Measurements from ENCODE around the gene GABRR1.
A peak's percentile ranks its signal among the peaks of the same experiment; 100 is the strongest.

The GABRR1 gene

DNA sequence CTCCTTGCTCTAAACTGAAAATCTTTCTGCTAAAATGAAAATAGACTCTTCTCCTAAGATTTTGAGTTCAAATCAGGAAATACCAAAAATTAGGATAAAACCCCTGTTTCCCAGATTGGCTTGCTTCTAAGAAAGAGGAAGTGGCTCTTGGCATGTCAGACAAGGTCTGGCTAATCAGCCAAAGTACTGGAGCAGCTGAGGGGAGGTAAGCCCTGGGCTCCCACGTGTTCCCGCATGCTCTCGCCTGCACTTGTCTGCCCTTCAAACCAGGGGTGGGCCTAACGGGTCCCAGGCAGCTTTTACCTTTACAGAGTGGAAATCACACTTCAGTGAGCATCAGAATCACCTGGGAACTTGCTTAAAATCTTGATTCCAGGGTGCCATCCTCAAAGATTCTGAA lies 43.2 kb upstream of the GABRR1 start:
- Histone ChIP-seq H3K27ac (ENCODE audit: low read depth, low read length, poor library complexity, severe bottlenecking) (no peak overlapping the region), H3K9me3 (ENCODE audit: low read length) (no peaks in the 10 kb centered on the region), H3F3A (ENCODE audit: insufficient read depth, low read length) (no peaks in the 10 kb centered on the region), H3K27me3 (ENCODE audit: insufficient read depth, low read length) (no peaks in the 10 kb centered on the region), H3K4me3 (ENCODE audit: low read depth, low read length, poor library complexity, severe bottlenecking) (no peak overlapping the region), H2AFZ (ENCODE audit: low read length) (no peak overlapping the region), H4K20me1 (ENCODE audit: insufficient read depth, low read length) (no peaks in the 10 kb centered on the region), H3K79me2 (ENCODE audit: insufficient read depth, low read length) (no peaks in the 10 kb centered on the region), H3K4me2 (ENCODE audit: low read length) (peak overlapping the region; percentile 13; the same call in 1 of the 2 replicates), H3K36me3 (ENCODE audit: insufficient read depth, low read length) (no peaks in the 10 kb centered on the region), H3K9ac (ENCODE audit: low read length) (no peak overlapping the region), H3K4me1 (ENCODE audit: insufficient read depth, low read length, severe bottlenecking) (peaks cover 20% of the 10 kb centered on the region), H3K9me2 (ENCODE audit: low read depth, low read length) (no peaks in the 10 kb centered on the region)
- TF ChIP-seq, protein P1, sequence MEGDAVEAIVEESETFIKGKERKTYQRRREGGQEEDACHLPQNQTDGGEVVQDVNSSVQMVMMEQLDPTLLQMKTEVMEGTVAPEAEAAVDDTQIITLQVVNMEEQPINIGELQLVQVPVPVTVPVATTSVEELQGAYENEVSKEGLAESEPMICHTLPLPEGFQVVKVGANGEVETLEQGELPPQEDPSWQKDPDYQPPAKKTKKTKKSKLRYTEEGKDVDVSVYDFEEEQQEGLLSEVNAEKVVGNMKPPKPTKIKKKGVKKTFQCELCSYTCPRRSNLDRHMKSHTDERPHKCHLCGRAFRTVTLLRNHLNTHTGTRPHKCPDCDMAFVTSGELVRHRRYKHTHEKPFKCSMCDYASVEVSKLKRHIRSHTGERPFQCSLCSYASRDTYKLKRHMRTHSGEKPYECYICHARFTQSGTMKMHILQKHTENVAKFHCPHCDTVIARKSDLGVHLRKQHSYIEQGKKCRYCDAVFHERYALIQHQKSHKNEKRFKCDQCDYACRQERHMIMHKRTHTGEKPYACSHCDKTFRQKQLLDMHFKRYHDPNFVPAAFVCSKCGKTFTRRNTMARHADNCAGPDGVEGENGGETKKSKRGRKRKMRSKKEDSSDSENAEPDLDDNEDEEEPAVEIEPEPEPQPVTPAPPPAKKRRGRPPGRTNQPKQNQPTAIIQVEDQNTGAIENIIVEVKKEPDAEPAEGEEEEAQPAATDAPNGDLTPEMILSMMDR (IDR thresholded peaks at IDR 0.05; ENCODE audit: low read length): no peak
- TF ChIP-seq EZH2 (IDR thresholded peaks at IDR 0.05; ENCODE audit: borderline replicate concordance, low read length): no peak

DNA sequence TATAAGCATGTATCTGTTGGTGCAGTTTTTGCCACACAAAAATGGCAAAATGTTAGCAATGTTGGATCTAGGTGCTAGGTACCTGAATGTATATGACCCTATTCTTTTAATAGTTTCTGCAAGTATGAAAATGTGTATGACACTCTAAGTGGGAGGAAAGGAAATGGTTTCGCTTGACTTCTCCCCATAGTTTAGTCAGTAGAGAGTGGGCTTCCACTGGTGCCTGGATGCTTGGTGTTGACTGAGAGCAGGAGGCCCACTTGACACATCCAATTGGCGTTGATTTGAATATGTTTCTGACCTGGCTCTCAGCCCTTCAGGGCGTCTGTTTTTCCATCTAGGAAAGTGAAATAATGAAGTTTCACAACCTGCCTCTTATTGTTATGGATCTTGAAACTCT lies 41.8 kb upstream of the GABRR1 start:
- Histone ChIP-seq H3K9me3 (ENCODE audit: low read length) (no peaks in the 10 kb centered on the region), H3K4me3 (ENCODE audit: low read depth, low read length, poor library complexity, severe bottlenecking) (no peak overlapping the region), H3K27me3 (ENCODE audit: insufficient read depth, low read length) (peaks cover 4% of the 10 kb centered on the region; the same call in 1 of the 2 replicates), H2AFZ (ENCODE audit: low read length) (no peak overlapping the region), H3K4me1 (ENCODE audit: insufficient read depth, low read length, severe bottlenecking) (peaks cover 20% of the 10 kb centered on the region), H4K20me1 (ENCODE audit: insufficient read depth, low read length) (no peaks in the 10 kb centered on the region), H3K27ac (ENCODE audit: low read depth, low read length, poor library complexity, severe bottlenecking) (no peak overlapping the region), H3F3A (ENCODE audit: insufficient read depth, low read length) (no peaks in the 10 kb centered on the region), H3K4me2 (ENCODE audit: low read length) (no peak overlapping the region), H3K9ac (ENCODE audit: low read length) (no peak overlapping the region), H3K79me2 (ENCODE audit: insufficient read depth, low read length) (no peaks in the 10 kb centered on the region), H3K9me2 (ENCODE audit: low read depth, low read length) (no peaks in the 10 kb centered on the region), H3K36me3 (ENCODE audit: insufficient read depth, low read length) (no peaks in the 10 kb centered on the region)
- no peak for TF ChIP-seq EZH2 (IDR thresholded peaks at IDR 0.05; ENCODE audit: borderline replicate concordance, low read length)
- TF ChIP-seq, protein P1 (IDR thresholded peaks at IDR 0.05; ENCODE audit: low read length): no peak

DNA sequence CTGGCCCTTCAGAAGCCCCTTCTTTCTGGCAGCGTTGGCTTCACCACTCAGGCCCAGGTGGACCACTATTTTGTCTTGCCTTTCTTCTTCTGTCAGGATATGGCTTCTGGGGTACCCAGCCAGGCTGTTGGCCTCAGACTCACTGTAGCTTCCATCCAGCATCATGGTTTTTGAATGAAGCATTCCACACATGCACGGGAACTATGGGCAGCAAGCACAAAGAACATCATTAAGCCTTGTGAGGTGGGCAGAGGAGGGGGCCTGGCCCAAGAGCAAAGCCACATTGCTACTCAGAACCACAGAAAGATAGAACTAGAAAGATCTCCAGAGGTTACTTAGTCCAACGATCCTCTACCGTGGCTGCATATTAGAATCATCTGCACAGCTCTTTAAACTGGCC lies 40.6 kb upstream of the GABRR1 start:
- Histone ChIP-seq H3F3A (ENCODE audit: insufficient read depth, low read length) (no peaks in the 10 kb centered on the region), H2AFZ (ENCODE audit: low read length) (no peak overlapping the region), H3K4me1 (ENCODE audit: insufficient read depth, low read length, severe bottlenecking) (peaks cover 20% of the 10 kb centered on the region), H3K4me3 (ENCODE audit: low read depth, low read length, poor library complexity, severe bottlenecking) (no peak overlapping the region), H3K27ac (ENCODE audit: low read depth, low read length, poor library complexity, severe bottlenecking) (no peak overlapping the region), H4K20me1 (ENCODE audit: insufficient read depth, low read length) (no peaks in the 10 kb centered on the region), H3K9ac (ENCODE audit: low read length) (no peak overlapping the region), H3K9me3 (ENCODE audit: low read length) (no peaks in the 10 kb centered on the region), H3K79me2 (ENCODE audit: insufficient read depth, low read length) (no peaks in the 10 kb centered on the region), H3K4me2 (ENCODE audit: low read length) (no peak overlapping the region), H3K36me3 (ENCODE audit: insufficient read depth, low read length) (no peaks in the 10 kb centered on the region), H3K9me2 (ENCODE audit: low read depth, low read length) (no peaks in the 10 kb centered on the region), H3K27me3 (ENCODE audit: insufficient read depth, low read length) (peaks cover 6% of the 10 kb centered on the region; the same call in 1 of the 2 replicates)
- TF ChIP-seq, protein P1 (IDR thresholded peaks at IDR 0.05; ENCODE audit: low read length): no peak
- TF ChIP-seq EZH2 (IDR thresholded peaks at IDR 0.05; ENCODE audit: borderline replicate concordance, low read length): no peak
